Neuron (in vitro differentiated cells): ENCODE data around the gene MEOX2.

ENCODE experiments used
- H2AFZ ChIP-seq: one replicate; pipeline ENCODE4 v1.6.1; 2013; ENCODE audit warnings: low read depth, mild to moderate bottlenecking, inconsistent platforms, low read length, moderate library complexity
- H3K27me3 ChIP-seq: one replicate; pipeline ENCODE4 v1.6.1; 2013; ENCODE audit warnings: low read length; ENCODE audit not compliant: insufficient read depth
- H3K36me3 ChIP-seq: one replicate; pipeline ENCODE4 v1.6.1; 2013; ENCODE audit warnings: low read length; ENCODE audit not compliant: insufficient read depth
- H3K4me1 ChIP-seq: one replicate; pipeline ENCODE4 v1.6.1; 2013; ENCODE audit warnings: low read length; ENCODE audit not compliant: insufficient read depth
- H3K4me3 ChIP-seq: 2 replicates; pipeline ENCODE4 v1.5.1; 2013; ENCODE audit warnings: mild to moderate bottlenecking, low read length, moderate library complexity
- H3K9me3 ChIP-seq: one replicate; pipeline ENCODE4 v1.6.1; 2013; ENCODE audit warnings: low read length

Gene MEOX2

DNA sequence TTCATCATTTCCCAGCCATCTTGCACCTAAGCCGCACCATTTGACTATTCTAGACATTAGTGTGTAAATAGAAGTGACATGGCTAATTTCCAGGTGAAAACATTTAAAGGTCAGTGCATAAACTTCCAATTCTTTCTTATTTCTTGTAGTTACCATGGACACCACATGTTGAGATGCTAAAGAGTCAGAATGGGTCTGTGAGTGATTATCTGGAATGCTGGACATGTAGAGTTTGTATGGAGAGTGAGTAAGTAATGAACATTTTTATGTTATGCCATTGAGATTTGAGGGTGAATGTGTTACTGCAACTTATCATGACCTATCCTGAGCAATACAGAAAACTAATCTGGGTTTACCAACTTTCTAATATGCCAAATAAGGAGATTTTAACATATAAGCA, 60.4 kb downstream of the MEOX2 start:
- H2AFZ ChIP-seq: no peak overlapping the region
- H3K27me3 ChIP-seq: no peaks in the 10 kb centered on the region
- H3K4me3 ChIP-seq: no peak overlapping the region
- no peaks in the 10 kb centered on the region for H3K9me3 ChIP-seq
- peaks cover 2% of the 10 kb centered on the region for H3K4me1 ChIP-seq
- no peaks in the 10 kb centered on the region for H3K36me3 ChIP-seq

DNA sequence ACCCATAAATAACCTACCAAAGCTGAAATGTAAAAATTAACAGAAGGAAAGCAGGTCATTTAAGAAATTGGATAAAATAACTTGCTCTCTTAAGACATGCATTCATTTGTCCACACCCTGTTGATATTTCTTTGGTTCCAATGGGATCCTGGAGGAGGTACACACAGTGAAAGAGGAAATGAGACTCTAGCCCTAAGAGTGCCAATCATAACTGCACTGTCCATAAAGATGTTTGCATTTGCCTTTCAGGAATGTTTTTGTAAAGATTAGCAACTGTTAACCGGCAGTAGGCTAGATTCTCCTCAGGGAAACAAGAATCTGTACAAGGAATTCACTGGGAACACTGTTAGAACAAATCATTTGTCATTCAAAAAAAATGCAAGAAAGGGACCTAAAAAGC, 61.0 kb downstream of the MEOX2 start:
- Histone ChIP-seq H3K36me3 (no peaks in the 10 kb centered on the region), H3K4me3 (no peak overlapping the region), H3K27me3 (no peaks in the 10 kb centered on the region), H3K4me1 (peaks cover 2% of the 10 kb centered on the region), H3K9me3 (no peaks in the 10 kb centered on the region), H2AFZ (no peak overlapping the region)

DNA sequence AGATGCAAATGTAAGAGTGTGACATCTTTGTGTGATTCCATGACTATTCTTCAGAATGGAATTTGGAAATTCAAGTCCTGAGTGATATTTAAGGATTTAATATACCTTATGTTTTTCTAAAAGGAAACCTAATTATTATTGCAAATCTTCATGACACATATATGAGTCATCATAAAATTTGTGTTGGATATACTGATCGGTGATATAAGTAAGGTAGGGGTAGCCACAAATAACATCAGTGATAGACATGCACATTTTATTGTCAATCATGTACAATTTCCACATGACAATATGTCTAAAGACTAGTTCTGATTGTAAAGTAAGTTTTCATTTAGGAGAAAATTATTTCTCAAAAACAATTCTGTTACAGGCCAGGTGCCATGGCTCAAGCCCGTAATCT, 65.0 kb downstream of the MEOX2 start:
- Histone ChIP-seq H3K9me3 (no peaks in the 10 kb centered on the region), H3K4me3 (no peak overlapping the region), H3K27me3 (no peaks in the 10 kb centered on the region), H3K36me3 (no peaks in the 10 kb centered on the region), H2AFZ (no peak overlapping the region), H3K4me1 (no peaks in the 10 kb centered on the region)

DNA sequence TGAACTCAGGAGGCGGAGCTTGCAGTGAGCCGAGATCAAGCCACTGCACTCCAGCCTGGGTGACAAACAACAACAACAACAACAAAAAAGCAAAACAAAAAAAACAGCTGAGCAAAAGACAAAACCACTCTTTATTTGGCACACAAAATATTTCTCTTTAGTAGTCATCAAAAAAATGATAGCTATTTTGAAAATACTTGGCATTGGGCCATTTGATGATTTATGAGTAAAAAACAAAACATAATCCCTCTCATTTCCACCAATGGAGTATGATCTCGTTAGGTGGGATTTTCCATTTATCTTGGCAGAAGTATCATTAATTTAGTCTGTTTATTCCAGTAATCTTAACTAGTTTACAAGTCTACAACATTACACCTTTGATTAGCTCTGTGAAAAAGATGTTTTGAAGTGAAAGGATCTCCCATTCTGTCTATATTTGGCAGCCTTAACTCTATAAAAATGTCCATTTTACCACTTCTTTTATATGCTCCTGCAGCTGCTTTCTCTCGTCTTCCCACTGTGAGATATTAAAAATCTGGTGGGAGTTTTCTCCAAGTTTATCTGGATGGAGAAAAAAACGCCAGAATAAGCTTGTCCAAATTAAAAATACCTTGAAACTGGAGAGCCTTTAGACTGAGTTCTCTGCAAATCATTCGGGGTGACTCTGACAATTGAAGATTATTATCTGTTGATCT, 65.8 kb downstream of the MEOX2 start:
- H3K27me3 ChIP-seq: no peaks in the 10 kb centered on the region
- no peaks in the 10 kb centered on the region for H3K9me3 ChIP-seq
- H3K4me3 ChIP-seq: no peak overlapping the region
- H3K36me3 ChIP-seq: no peaks in the 10 kb centered on the region
- H3K4me1 ChIP-seq: no peaks in the 10 kb centered on the region
- no peak overlapping the region for H2AFZ ChIP-seq

DNA sequence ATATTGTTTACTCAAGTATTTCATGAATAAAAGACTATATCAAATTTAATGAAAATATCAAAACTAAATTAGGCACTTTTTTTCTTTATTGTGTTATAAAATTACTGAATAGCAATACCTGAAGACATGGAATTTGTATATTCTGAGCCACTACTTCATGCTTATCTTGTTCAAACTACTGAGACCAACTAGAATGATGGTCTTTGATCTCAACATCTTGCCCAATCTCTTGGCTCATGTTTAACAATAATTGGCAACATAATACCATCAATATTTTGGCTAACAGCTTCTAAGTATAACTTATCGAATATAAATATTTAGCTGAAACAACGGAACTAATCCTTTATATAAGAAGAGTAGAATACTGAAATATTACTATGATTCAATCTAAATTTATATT, 68.2 kb downstream of the MEOX2 start:
- no peaks in the 10 kb centered on the region for H3K9me3 ChIP-seq
- H3K36me3 ChIP-seq: no peaks in the 10 kb centered on the region
- H2AFZ ChIP-seq: no peak overlapping the region
- no peaks in the 10 kb centered on the region for H3K4me1 ChIP-seq
- H3K4me3 ChIP-seq: no peak overlapping the region
- H3K27me3 ChIP-seq: no peaks in the 10 kb centered on the region

DNA sequence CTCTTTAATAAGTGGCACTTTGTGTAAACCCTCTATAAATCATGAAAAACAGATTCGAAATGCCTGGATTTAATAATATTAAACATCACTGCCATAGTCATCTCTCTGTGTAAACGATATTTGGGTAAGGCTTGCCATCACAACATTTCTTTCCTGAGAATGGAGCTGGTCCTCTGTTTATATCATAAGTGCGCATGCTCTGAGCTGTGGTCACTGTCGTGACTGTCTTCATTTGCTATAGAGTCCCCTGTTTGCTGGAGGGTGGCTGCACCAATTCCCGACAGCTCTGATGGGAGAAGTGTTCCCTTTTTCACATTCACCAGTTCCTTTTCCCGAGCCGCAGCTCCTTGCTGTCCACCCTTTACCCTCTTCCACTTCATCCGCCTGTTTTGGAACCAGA, 74.3 kb downstream of the MEOX2 start:
- no peaks in the 10 kb centered on the region for H3K27me3 ChIP-seq
- no peak overlapping the region for H3K4me3 ChIP-seq
- H3K9me3 ChIP-seq: no peaks in the 10 kb centered on the region
- no peaks in the 10 kb centered on the region for H3K4me1 ChIP-seq
- H3K36me3 ChIP-seq: no peaks in the 10 kb centered on the region
- no peak overlapping the region for H2AFZ ChIP-seq

DNA sequence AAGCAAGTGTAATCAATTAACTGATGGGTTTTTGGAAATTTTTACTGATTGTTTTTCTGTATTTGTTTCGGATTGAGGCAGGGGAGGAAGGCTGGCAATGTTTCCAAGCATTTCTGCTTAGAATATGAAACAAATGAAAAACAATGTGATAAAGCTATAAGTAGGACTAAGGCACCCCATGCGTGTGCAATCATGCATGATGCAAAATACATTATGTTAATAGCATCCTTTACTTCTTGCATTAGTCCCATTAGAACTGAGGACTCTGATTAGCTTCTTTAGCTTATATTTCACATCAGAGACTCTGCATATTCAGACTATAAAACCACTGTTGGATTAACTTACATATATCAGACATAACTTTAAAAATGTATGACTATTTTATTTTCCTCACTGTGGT, 76.0 kb downstream of the MEOX2 start:
- Histone ChIP-seq H3K36me3 (no peaks in the 10 kb centered on the region), H2AFZ (no peak overlapping the region), H3K27me3 (no peaks in the 10 kb centered on the region), H3K9me3 (no peaks in the 10 kb centered on the region), H3K4me1 (no peaks in the 10 kb centered on the region), H3K4me3 (no peak overlapping the region)

DNA sequence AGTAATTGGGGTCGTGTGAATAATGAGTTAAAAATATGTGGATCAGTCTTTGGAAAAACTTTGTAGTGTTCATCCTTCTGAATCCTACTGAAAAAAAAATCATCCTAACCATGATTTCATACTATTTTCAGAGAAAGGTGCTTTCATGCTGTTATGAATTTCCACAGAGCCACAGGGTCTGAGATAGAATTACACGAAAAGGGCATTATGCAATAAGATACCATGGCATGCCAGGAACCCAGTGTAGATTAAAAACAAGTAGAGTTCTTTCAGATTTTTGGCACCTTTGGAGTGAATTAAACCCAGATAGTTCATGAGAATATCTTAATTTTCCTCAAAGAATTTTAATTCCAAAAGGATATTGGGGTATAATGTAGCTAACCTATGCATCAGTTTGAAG, 77.2 kb downstream of the MEOX2 start:
- Histone ChIP-seq H3K4me1 (no peaks in the 10 kb centered on the region), H3K27me3 (no peaks in the 10 kb centered on the region), H3K4me3 (no peak overlapping the region), H3K9me3 (no peaks in the 10 kb centered on the region), H3K36me3 (no peaks in the 10 kb centered on the region), H2AFZ (no peak overlapping the region)

DNA sequence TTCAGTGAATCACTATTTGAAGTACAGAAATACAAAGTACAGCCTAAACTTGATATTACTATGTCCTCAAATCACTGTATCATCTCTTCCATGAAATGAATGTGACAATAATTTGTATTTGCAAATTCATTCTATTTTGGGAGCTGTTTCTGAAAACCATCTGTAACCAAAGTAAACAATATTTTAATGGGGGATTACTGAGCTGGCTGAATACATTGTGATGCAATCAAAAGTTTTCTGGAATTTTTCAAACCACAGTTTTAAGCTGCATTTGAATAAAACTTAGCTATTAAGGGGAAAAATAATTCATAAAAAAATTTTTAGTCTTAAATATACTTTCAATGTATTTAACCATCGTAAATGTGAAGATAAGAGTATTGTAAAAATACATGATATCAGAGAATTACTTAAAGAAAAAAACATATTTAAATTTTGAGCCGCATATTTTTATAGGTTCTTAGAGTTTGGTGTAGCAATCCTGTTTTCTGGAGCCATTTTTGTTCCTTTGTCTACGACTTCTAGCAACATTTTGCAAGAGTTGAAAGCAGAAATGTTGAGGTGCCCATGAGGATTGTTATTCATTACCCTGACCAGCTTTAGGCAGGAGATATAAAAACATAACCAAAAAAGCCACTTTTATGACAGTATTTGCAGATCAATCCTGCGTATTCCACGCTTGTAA, 78.8 kb downstream of the MEOX2 start:
- Histone ChIP-seq H3K9me3 (no peaks in the 10 kb centered on the region), H3K36me3 (no peaks in the 10 kb centered on the region), H2AFZ (no peak overlapping the region), H3K4me3 (no peak overlapping the region), H3K27me3 (no peaks in the 10 kb centered on the region), H3K4me1 (no peaks in the 10 kb centered on the region)

DNA sequence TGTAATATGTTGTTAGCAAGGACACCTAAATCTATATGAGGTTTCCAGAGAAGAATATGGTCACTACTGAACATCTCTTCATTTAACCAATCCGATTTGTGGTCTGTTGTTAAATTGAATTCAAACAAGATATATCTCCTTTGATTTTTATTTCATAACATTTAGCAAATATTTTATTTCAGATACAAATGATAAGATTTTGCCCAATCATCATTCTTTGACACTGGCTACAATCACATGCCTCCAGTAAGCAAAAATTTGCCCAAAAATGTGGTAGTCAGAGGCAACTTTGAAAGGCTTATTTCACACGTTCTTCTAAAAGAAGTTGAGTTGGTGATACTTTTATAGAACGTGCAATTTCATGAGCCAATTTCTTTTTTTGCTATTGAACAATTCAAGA, 79.9 kb downstream of the MEOX2 start:
- H3K4me3 ChIP-seq: no peak overlapping the region
- H3K9me3 ChIP-seq: no peaks in the 10 kb centered on the region
- no peak overlapping the region for H2AFZ ChIP-seq
- H3K27me3 ChIP-seq: no peaks in the 10 kb centered on the region
- no peaks in the 10 kb centered on the region for H3K36me3 ChIP-seq
- H3K4me1 ChIP-seq: no peaks in the 10 kb centered on the region

DNA sequence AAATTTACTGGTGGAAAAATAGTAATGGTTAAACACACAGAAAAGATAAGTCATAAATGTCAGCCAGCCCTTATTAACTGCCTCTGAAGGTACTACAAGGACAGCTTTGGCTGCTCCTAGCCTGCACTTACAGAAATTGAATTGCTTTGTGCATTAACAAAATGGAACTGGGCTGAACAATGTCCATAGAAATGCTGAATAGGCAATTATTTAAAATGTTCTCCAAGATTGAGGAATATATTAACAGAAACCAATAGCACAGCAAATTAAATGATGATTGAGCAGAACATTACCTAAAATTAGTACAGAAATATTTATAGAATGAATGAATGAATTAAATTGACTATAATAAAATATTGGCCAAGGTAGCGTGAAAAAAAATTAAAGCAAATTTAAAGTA, 82.3 kb downstream of the MEOX2 start:
- Histone ChIP-seq H3K36me3 (no peaks in the 10 kb centered on the region), H3K4me1 (no peaks in the 10 kb centered on the region), H3K4me3 (no peak overlapping the region), H3K9me3 (no peaks in the 10 kb centered on the region), H2AFZ (no peak overlapping the region), H3K27me3 (no peaks in the 10 kb centered on the region)

DNA sequence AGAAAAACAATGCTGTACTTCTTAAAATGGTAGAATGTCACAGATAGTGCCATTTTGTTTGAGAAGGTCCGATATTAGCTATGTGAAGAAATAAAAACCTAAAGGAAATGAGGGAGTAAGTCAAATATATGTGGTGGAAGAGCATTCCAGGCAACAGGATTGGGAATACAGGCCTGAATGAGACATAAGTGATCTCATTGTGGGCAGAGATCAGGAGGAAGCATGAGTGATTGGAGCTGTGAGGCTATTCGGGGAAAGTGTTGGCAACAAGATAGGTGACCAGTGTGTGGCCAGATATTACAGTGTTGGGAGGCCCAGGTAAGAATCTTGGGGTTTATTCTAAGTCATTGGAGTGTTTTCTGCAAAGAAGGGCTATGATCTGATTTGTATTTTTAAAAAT, 83.4 kb downstream of the MEOX2 start:
- Histone ChIP-seq H2AFZ (no peak overlapping the region), H3K4me1 (no peaks in the 10 kb centered on the region), H3K36me3 (no peaks in the 10 kb centered on the region), H3K9me3 (no peaks in the 10 kb centered on the region), H3K4me3 (no peak overlapping the region), H3K27me3 (no peaks in the 10 kb centered on the region)

DNA sequence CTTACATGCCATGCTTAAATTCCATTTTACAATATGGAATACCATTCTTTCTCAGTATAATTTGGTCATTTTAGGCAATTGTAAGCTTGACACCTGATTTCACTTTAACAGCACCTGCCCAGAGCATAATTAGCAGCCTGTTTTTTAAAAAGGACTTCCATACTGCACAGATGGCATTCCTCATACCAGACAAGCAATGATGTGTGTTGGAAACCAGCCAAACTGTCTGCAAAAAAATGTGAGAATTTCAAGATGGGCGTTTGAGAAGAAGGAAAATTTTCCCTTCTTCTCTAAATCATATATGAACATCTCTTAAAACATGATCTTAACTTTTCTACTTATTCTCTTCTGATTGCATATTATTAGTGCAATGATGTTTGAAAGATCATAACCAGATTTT, 84.2 kb downstream of the MEOX2 start:
- Histone ChIP-seq H3K36me3 (no peaks in the 10 kb centered on the region), H3K4me3 (no peak overlapping the region), H3K4me1 (no peaks in the 10 kb centered on the region), H3K9me3 (no peaks in the 10 kb centered on the region), H2AFZ (no peak overlapping the region), H3K27me3 (no peaks in the 10 kb centered on the region)

DNA sequence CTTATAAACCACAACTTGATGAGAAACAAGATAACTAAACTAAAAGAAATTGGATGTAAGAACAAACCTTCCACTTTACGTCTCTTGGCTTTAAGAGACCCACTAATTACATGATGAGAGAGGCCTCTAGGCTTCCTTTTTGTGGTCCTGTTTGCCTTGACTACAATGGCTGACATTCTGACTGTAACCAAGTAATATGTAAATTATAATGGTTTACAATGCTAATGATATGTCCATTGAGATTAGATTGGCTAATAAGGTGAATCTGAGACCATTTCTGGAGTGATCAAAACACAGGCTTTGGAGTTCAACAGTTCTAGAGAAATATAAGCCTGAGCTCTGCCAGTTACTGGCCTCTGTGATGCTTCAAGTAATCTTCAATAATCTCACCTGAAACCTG, 85.3 kb downstream of the MEOX2 start:
- Histone ChIP-seq H3K4me3 (no peak overlapping the region), H3K9me3 (no peaks in the 10 kb centered on the region), H3K27me3 (no peaks in the 10 kb centered on the region), H3K4me1 (no peaks in the 10 kb centered on the region), H2AFZ (no peak overlapping the region), H3K36me3 (no peaks in the 10 kb centered on the region)
